ENCODE data around the gene WIZ.

WIZ gene

GRCh38 chr19:15374796-15375440 is 74.8 kb downstream of the WIZ start:
- no peak for DNase-seq (ENCODE audit: low read depth)

- DNase-seq (ENCODE audit: low read depth) = no peak
These were observed 75.6 kb downstream of the WIZ start for GRCh38 chr19:15374105-15374651.

- DNase-seq (ENCODE audit: low read depth) = no peak
These were observed 76.1 kb downstream of the WIZ start for GRCh38 chr19:15373644-15374043.

GRCh38 chr19:15372891-15373301 is 76.9 kb downstream of the WIZ start:
- no peak for DNase-seq (ENCODE audit: low read depth)

- no peak for DNase-seq (ENCODE audit: low read depth)
These were observed 77.3 kb downstream of the WIZ start for GRCh38 chr19:15372470-15372869.

- DNase-seq (ENCODE audit: low read depth) = no peak
These were observed 77.9 kb downstream of the WIZ start for GRCh38 chr19:15371786-15372380.

- DNase-seq (ENCODE audit: low read depth) = no peak
These were observed 78.6 kb downstream of the WIZ start for GRCh38 chr19:15371119-15371518.

Data from CMK (cell line).